OCI-LY7 (cell line): ENCODE data around the gene BAIAP2L1.

Experiments used
- EZH2phosphoT487 ChIP-seq: fragments of 200-600 bp; sonication (generic); IDR thresholded peaks from 2 replicates; pipeline ENCODE4 v1.6.1; 2018; ENCODE audit warnings: low read depth, borderline replicate concordance, mild to moderate bottlenecking, mixed run types, antibody characterized with exemption, low read length, moderate library complexity, mixed read lengths
- TF ChIP-seq, protein P1 (sequence below): fragments of 200-600 bp; sonication (generic); conservative IDR thresholded peaks from 2 replicates; pipeline ENCODE4 v1.5.1; 2014; ENCODE audit warnings: mild to moderate bottlenecking, antibody characterized with exemption, low read length, moderate library complexity, mixed read lengths

DNA sequence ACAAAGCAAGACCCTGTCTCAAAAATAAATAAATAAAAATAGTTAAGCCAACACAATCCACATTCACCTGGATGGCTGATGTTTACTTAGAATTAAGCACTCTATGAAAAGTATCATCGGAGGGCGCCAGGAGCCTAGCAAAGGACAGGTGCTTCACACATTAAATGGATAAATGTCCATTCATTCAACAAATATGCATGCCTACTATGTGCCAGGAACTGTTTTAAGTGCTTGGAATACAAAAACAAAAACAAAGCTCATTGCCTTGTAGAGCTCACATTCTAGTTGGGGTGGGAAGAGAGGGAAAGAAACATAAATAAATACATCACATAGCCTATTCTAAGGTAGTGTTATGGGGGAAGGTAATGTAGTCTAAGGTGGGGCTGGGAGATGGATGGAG, 4.1 kb downstream of the BAIAP2L1 start:
- TF ChIP-seq EZH2phosphoT487 = no peak
- TF ChIP-seq, protein P1, sequence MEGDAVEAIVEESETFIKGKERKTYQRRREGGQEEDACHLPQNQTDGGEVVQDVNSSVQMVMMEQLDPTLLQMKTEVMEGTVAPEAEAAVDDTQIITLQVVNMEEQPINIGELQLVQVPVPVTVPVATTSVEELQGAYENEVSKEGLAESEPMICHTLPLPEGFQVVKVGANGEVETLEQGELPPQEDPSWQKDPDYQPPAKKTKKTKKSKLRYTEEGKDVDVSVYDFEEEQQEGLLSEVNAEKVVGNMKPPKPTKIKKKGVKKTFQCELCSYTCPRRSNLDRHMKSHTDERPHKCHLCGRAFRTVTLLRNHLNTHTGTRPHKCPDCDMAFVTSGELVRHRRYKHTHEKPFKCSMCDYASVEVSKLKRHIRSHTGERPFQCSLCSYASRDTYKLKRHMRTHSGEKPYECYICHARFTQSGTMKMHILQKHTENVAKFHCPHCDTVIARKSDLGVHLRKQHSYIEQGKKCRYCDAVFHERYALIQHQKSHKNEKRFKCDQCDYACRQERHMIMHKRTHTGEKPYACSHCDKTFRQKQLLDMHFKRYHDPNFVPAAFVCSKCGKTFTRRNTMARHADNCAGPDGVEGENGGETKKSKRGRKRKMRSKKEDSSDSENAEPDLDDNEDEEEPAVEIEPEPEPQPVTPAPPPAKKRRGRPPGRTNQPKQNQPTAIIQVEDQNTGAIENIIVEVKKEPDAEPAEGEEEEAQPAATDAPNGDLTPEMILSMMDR = no peak
